ENCODE data around the gene USP4. TPM values are rescaled to one million over a fixed set of nuclear protein-coding genes. Genes with fewer than 3 reads are reported as not detected.

Gene USP4
- total RNA-seq, result 10 to 100 TPM; 69.3 to 71.8 TPM

GRCh38 chr3:49339941-49340800 is at the start of gene USP4:
Gene USP4 (minus strand): TSS chr3:49340053. CDS start chr3:49340024, 29 bp downstream.
- intact Hi-C loops (cut with DNase I, micrococcal nuclease), result loop anchor here (1.0 to 5.0 kb wide), 14 partner anchors 18 to 423 kb away; partner anchors contain the start of genes DAG1 (in 2 of the 2), GPX1 (in 2 of the 2), NICN1 (in 2 of the 2) and TCTA (in 2 of the 2)
- H3K36me3 Mint-ChIP-seq (ENCODE audit: low read depth), result peaks cover 14% of the 10 kb centered on the region
- ATAC-seq, result peak; percentile 89
- ChIA-PET CTCF (interaction anchor here (0.7 to 2.9 kb wide), 34 partner anchors 9 to 656 kb away, joined by 3 to 24 read pairs (median 4); partner anchors contain the start of genes GPX1, KLHDC8B, NICN1 and QRICH1), POLR2A (interaction anchor here (0.5 to 1.7 kb wide), 15 partner anchors 8 to 705 kb away, joined by 3 to 17 read pairs (median 5); partner anchors contain the start of genes DAG1, NICN1, RHOA and SLC26A6)
- H3K4me3 Mint-ChIP-seq, result peak within 1 kb of the TSS; percentile 99
- DNase-seq, result peak; percentile 97
- H3K4me1 Mint-ChIP-seq, result peaks cover 49% of the 10 kb centered on the region
- H3K9me3 Mint-ChIP-seq (ENCODE audit: low read depth), result no peaks in the 10 kb centered on the region
- H3K27ac Mint-ChIP-seq, result peak within 1 kb of the TSS; percentile 96
- H3K27me3 Mint-ChIP-seq, result no peaks in the 10 kb centered on the region

GRCh38 chr3:49389297-49389696 is 49.4 kb upstream of the USP4 start:
- H3K9me3 Mint-ChIP-seq (ENCODE audit: low read depth), result no peaks in the 10 kb centered on the region
- no peak overlapping the region for H3K27ac Mint-ChIP-seq
- ChIA-PET CTCF (interaction anchor here (1.9 kb wide), 1 partner anchor 16 kb away, joined by 6 read pairs; no protein-coding TSS in a partner anchor), POLR2A (interaction anchor here (0.6 kb wide), 1 partner anchor 155 kb away, joined by 6 read pairs; no protein-coding TSS in a partner anchor)
- peaks cover 47% of the 10 kb centered on the region for H3K4me1 Mint-ChIP-seq
- no peak for DNase-seq
- H3K27me3 Mint-ChIP-seq, result no peaks in the 10 kb centered on the region
- intact Hi-C loops (cut with DNase I, micrococcal nuclease), result no loop called here
- no peak for ATAC-seq
- H3K4me3 Mint-ChIP-seq, result no peak overlapping the region
- H3K36me3 Mint-ChIP-seq (ENCODE audit: low read depth), result peaks cover 19% of the 10 kb centered on the region

- ChIA-PET CTCF (interaction anchor here (0.7 to 1.9 kb wide), 2 partner anchors 15 to 208 kb away, joined by 3 to 6 read pairs; no protein-coding TSS in a partner anchor), POLR2A (no interaction called here)
- no peak overlapping the region for H3K4me3 Mint-ChIP-seq
- peaks cover 53% of the 10 kb centered on the region for H3K4me1 Mint-ChIP-seq
- ATAC-seq (no peak), DNase-seq (no peak)
- intact Hi-C loops (cut with DNase I, micrococcal nuclease), result no loop called here
- no peaks in the 10 kb centered on the region for H3K27me3 Mint-ChIP-seq
- peaks cover 17% of the 10 kb centered on the region for H3K36me3 Mint-ChIP-seq (ENCODE audit: low read depth)
- no peaks in the 10 kb centered on the region for H3K9me3 Mint-ChIP-seq (ENCODE audit: low read depth)
- peak overlapping the region; percentile 47 for H3K27ac Mint-ChIP-seq
Measured at GRCh38 chr3:49388289-49388820, 48.5 kb upstream of the USP4 start.

- DNase-seq (no peak), ATAC-seq (peak; percentile 74)
- POLR2A ChIA-PET, result no interaction called here
- CTCF ChIA-PET, result interaction anchor here (0.7 to 1.9 kb wide), 2 partner anchors 14 to 209 kb away, joined by 3 to 6 read pairs; no protein-coding TSS in a partner anchor
- Mint-ChIP-seq H3K4me1 (peaks cover 52% of the 10 kb centered on the region), H3K9me3 (ENCODE audit: low read depth) (no peaks in the 10 kb centered on the region), H3K36me3 (ENCODE audit: low read depth) (peaks cover 17% of the 10 kb centered on the region), H3K27ac (peak overlapping the region; percentile 44), H3K4me3 (no peak overlapping the region), H3K27me3 (no peaks in the 10 kb centered on the region)
- intact Hi-C loops (cut with DNase I, micrococcal nuclease), result no loop called here
Measured at GRCh38 chr3:49387721-49388120, 47.9 kb upstream of the USP4 start.

GRCh38 chr3:49386056-49386756 is 46.4 kb upstream of the USP4 start:
- intact Hi-C loops (cut with DNase I, micrococcal nuclease), result no loop called here
- ATAC-seq (no peak), DNase-seq (no peak)
- Mint-ChIP-seq H3K27me3 (no peaks in the 10 kb centered on the region), H3K4me1 (peaks cover 56% of the 10 kb centered on the region), H3K36me3 (ENCODE audit: low read depth) (peaks cover 13% of the 10 kb centered on the region), H3K9me3 (ENCODE audit: low read depth) (no peaks in the 10 kb centered on the region), H3K27ac (peak overlapping the region; percentile 52), H3K4me3 (no peak overlapping the region)
- CTCF ChIA-PET, result interaction anchor here (0.9 to 1.0 kb wide), 2 partner anchors 18 to 20 kb away, joined by 3 to 5 read pairs; no protein-coding TSS in a partner anchor
- POLR2A ChIA-PET, result no interaction called here

GRCh38 chr3:49385617-49386016 is 45.8 kb upstream of the USP4 start:
- H3K27me3 Mint-ChIP-seq, result no peaks in the 10 kb centered on the region
- peaks cover 56% of the 10 kb centered on the region for H3K4me1 Mint-ChIP-seq
- H3K4me3 Mint-ChIP-seq, result no peak overlapping the region
- no peak overlapping the region for H3K27ac Mint-ChIP-seq
- ChIA-PET POLR2A (no interaction called here), CTCF (interaction anchor here (0.9 to 1.0 kb wide), 2 partner anchors 19 to 21 kb away, joined by 3 to 5 read pairs; no protein-coding TSS in a partner anchor)
- intact Hi-C loops (cut with DNase I, micrococcal nuclease), result no loop called here
- H3K9me3 Mint-ChIP-seq (ENCODE audit: low read depth), result no peaks in the 10 kb centered on the region
- ATAC-seq, result no peak
- no peak for DNase-seq
- H3K36me3 Mint-ChIP-seq (ENCODE audit: low read depth), result peaks cover 13% of the 10 kb centered on the region

GRCh38 chr3:49383387-49383786 is 43.5 kb upstream of the USP4 start:
- peaks cover 16% of the 10 kb centered on the region for H3K36me3 Mint-ChIP-seq (ENCODE audit: low read depth)
- CTCF ChIA-PET, result no interaction called here
- POLR2A ChIA-PET, result interaction anchor here (0.5 kb wide), 1 partner anchor 643 kb away, joined by 5 read pairs; no protein-coding TSS in a partner anchor
- no peaks in the 10 kb centered on the region for H3K27me3 Mint-ChIP-seq
- H3K4me1 Mint-ChIP-seq, result peaks cover 65% of the 10 kb centered on the region
- no peaks in the 10 kb centered on the region for H3K9me3 Mint-ChIP-seq (ENCODE audit: low read depth)
- H3K27ac Mint-ChIP-seq, result peak overlapping the region; percentile 58
- ATAC-seq (no peak), DNase-seq (no peak)
- intact Hi-C loops (cut with DNase I, micrococcal nuclease), result no loop called here
- no peak overlapping the region for H3K4me3 Mint-ChIP-seq

GRCh38 chr3:49378249-49378895 is 38.5 kb upstream of the USP4 start:
- peak overlapping the region; percentile 82 for H3K27ac Mint-ChIP-seq
- POLR2A ChIA-PET, result interaction anchor here (0.7 kb wide), 1 partner anchor 21 kb away, joined by 9 read pairs; no protein-coding TSS in a partner anchor
- ATAC-seq, result no peak
- H3K27me3 Mint-ChIP-seq, result no peaks in the 10 kb centered on the region
- peaks cover 34% of the 10 kb centered on the region for H3K36me3 Mint-ChIP-seq (ENCODE audit: low read depth)
- intact Hi-C loops (cut with DNase I, micrococcal nuclease), result no loop called here
- DNase-seq, result no peak
- H3K9me3 Mint-ChIP-seq (ENCODE audit: low read depth), result no peaks in the 10 kb centered on the region
- H3K4me1 Mint-ChIP-seq, result peaks cover 48% of the 10 kb centered on the region
- CTCF ChIA-PET, result interaction anchor here (0.6 kb wide), 1 partner anchor 37 kb away, joined by 3 read pairs; no protein-coding TSS in a partner anchor
- no peak overlapping the region for H3K4me3 Mint-ChIP-seq

GRCh38 chr3:49377483-49377882 is 37.6 kb upstream of the USP4 start:
- Mint-ChIP-seq H3K27me3 (no peaks in the 10 kb centered on the region), H3K4me3 (no peak overlapping the region), H3K9me3 (ENCODE audit: low read depth) (no peaks in the 10 kb centered on the region), H3K4me1 (peaks cover 42% of the 10 kb centered on the region), H3K27ac (peak overlapping the region; percentile 91), H3K36me3 (ENCODE audit: low read depth) (peaks cover 40% of the 10 kb centered on the region)
- intact Hi-C loops (cut with DNase I, micrococcal nuclease), result loop anchor here in 1 of 2 experiments (1.0 to 2.0 kb wide), 2 partner anchors 19 to 37 kb away; partner anchors contain the start of genes GPX1 and USP4
- DNase-seq, result peak; percentile 85
- CTCF ChIA-PET, result interaction anchor here (0.6 to 0.9 kb wide), 3 partner anchors 9 to 37 kb away, joined by 3 read pairs; no protein-coding TSS in a partner anchor
- peak; percentile 96 for ATAC-seq
- POLR2A ChIA-PET, result interaction anchor here (0.7 kb wide), 3 partner anchors 22 to 175 kb away, joined by 3 to 10 read pairs (median 9); no protein-coding TSS in a partner anchor

GRCh38 chr3:49371946-49372345 is 32.1 kb upstream of the USP4 start:
- CTCF ChIA-PET, result no interaction called here
- Mint-ChIP-seq H3K27me3 (no peaks in the 10 kb centered on the region), H3K9me3 (ENCODE audit: low read depth) (no peaks in the 10 kb centered on the region), H3K4me1 (peaks cover 22% of the 10 kb centered on the region), H3K27ac (peak overlapping the region; percentile 58), H3K4me3 (no peak overlapping the region), H3K36me3 (ENCODE audit: low read depth) (peaks cover 55% of the 10 kb centered on the region)
- no peak for ATAC-seq
- POLR2A ChIA-PET, result no interaction called here
- intact Hi-C loops (cut with DNase I, micrococcal nuclease), result no loop called here
- DNase-seq, result no peak

Measured in activated CD4-positive, alpha-beta T cell treated with anti-CD3 and anti-CD28 coated beads for 36 hours (primary cell).